NCI-H2227 treated with DMSO at 0.1 percent for 48 hours (cell line): ENCODE data around the gene CFAP46.
"Not testable (repeated sequence)": the region's sequence is repeated elsewhere in the genome, so short reads cannot be mapped to it uniquely, and the experiment has no call there.

Experiments used
- DNase-seq: peaks from one replicate; lab custom pipeline; 2025; lab: John Stamatoyannopoulos, UW

CFAP46 gene

DNA sequence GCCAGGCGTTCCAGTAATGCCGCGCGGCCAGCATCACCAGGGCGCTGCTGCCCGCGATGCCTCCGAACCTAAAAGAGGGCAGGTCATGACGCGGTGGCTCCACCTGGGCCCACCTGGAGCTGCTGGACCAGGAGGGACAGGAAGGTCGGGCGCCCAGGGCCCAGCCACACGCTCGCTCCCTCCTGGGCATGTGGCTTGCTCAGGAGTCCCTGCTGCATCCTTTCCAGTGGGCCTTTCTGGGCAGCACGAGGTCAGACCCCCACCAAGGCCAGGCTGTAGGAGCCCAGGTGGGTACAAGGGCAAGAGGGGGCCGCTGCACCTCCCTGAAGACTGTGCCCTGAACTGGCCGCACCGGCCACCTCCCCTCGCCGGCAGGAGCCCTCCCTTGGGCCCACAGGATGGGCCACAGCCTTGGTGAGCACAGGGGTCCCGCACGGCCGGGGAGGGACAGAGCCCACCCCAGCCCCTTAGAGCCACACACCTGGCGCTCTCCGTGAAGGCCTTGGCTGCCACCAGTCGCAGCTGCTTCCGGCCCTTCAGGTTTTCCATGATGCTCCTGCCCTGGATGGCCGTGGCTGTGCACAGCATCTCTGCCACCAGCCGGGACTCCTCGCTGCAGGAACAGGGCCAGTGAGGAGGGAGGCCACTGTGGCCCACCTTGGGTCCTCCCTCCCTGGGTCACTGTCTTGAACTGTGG lies 43.2 kb downstream of the CFAP46 start:
- no peak for DNase-seq

DNA sequence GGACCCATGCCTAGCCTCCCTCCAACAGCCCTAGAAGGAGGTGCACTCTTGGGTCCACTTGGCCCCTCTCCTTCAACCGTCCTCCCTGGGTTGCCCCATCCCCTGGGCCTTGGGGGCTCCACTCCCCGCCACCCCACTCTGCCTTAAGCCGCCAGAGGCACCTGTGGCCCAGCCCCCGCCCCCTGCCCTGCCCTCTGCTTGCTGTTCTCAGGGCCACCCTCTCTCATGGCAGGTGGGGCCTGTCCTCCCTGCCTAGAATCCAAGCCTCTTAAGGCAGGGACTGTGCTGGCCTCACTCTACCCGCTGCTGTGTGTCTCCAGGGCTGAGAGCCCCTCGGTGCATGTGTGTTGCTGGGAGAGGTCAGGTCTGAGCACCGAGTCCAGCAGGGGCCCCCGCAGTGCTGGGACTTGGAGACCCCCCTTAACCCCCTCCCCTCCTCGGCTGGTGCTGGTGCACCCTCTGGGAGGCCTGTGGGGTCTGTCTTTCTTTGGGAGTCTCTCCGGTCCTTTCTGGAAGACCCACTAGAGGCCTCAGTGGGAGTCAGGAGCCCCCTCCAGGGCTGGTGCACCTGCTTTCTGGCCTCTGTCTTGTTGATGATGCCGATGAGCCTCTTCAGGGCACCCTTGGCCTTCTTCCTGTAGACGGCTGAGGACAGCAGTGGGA lies 43.8 kb downstream of the CFAP46 start:
- DNase-seq, result no peak

DNA sequence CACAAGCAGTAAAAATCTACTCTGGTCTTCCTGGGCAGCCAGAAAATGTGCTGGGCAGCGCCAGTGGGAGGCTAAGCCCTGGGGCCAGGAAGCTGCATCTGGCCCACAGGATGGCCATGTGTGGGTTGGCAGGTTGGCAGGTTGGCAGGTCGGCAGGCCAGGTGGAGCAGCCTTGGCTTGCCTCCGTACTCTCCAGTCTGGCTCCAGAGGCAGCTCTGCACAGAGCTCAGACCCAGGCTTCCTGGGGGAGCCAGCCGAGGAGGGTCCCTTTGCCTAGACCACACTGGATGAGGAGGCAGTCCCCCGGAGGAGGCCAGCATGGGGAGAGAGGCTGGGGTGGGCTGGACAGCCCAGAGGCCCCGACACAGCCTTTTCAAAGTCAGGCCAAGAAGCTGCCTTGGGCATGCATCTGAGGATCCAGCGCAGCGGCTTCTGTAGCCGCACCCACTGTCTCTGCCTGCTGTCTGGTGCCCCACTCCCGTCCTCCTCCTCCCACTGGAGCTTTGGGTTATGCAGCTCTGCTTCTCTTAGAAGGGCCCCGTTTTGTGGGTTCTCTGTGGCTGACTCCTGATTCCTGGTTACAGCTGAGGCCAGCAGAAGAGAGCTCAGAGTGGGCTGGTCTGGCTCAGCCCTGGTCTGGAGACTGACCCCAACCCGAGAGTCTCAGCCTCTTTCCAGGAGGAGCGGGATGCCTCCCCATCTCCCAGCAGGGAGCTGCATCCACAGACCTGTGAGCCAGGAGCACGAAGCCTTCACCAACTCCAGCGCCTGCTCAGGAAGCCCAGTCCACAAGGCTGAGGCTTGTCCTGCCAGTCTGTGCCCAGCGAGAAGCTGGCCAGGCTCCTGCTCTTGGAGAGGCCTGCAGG lies 44.6 kb downstream of the CFAP46 start:
- no peak for DNase-seq

DNA sequence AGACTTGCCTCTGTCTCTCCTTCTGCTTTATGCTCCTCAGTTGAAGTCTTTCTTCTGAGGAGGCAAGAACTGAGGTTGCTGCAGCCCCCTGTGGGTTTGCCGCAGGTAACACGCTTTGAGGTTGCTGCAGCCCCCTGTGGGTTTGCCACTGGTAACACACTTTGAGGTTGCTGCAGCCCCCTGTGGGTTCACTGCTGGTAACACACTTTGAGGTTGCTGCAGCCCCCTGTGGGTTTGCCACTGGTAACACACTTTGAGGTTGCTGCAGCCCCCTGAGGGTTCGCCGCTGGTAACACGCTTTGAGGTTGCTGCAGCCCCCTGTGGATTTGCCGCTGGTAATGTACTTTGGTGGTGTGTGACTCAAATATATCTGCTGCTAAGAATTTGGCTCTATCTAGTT lies 48.6 kb downstream of the CFAP46 start:
- not testable (repeated sequence) for DNase-seq

DNA sequence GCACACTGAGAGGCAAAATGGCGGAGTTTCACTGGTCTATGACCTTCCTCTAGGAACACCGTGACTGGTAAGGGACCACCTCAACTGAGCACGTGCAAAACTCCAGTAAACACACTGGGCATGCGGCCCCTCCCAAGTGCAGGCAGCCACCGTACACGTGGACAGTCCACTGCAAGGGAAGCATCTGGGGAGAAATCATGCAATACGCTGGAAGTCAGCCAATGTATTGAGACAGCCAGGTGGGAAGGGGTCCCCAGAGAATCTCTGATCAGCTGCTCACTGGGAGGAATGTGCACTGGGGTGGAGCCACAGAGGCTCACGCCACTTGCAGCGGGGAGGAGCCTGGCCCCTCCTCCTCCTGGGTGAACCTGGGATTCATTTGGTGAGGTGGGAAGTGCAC lies 49.3 kb downstream of the CFAP46 start:
- DNase-seq, result no peak

DNA sequence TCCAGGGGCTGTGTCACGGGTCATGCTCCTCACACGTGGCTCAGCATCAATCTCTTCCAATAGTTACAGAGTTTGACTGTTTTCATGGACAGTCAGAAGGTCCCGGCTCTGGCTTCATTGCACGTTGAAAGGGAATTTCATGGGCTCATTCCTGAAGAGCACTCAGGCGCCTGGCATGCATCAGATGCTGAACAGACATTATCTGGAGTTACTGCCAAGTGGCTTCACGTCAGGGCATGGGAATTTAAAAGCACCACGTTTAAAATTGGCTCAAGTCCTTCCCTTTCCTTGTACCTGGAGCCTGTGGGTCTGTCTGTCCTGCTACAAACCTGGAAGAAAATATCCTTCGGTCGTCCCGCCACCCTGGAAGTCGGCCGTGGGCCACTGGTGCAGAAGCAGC lies 50.4 kb downstream of the CFAP46 start:
- DNase-seq, result no peak

DNA sequence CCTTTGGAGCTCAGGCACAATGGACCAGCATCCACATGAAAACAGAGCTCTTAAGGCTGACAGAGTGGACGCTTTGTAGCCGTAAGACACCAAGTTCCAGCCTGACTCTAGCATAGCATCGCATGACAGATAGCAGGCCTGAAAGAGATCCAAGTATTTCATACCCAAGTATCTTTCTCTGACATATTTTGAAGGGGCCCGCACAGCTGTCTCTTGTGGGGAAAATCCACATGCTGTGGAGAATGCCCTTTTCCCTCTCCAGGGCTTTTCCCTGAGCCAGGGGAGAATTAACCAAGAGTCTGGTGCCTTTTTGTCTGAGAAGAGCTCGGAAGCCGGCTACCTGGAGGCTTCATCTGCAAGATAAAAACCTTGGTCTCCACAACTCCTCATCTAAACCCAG lies 51.0 kb downstream of the CFAP46 start:
- DNase-seq, result no peak

DNA sequence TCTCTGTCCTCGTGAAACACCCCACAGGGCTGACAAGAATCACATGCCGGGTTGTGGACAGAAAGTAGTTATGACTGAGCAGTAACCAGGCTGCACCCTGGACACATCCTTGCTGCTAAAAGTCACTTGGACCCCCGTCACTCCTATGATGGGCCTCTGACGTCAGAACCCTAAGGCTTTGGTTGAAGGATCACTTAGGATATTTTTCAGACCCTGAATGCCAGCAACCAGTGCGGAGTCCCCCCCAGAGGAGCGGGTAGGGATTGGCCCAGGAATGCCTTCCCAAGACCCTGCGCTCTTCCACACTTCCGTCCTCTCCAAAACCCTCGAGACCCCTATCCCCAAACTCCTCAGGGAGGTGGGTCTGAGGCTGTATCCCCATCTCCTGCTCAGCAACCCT lies 52.1 kb downstream of the CFAP46 start:
- no peak for DNase-seq

DNA sequence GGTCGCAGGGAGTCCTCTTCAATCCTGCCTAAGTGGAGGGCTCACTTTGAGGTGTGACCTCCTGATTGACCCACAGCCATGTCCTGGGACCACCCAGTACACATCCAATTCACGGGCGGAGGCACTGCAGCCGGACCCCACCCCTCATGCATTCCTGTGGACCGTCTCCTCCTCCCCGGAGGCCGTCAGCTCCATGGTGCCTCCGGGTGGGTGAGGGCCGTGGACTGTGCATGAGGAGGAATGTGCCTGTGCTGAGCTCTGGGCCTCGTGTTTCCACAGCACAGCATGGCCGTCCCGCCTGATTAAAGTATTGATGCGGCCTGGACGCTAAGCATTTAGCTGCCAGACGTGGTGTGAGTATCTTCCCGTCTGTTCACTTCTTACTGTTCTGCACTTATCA lies 52.8 kb downstream of the CFAP46 start:
- no peak for DNase-seq

DNA sequence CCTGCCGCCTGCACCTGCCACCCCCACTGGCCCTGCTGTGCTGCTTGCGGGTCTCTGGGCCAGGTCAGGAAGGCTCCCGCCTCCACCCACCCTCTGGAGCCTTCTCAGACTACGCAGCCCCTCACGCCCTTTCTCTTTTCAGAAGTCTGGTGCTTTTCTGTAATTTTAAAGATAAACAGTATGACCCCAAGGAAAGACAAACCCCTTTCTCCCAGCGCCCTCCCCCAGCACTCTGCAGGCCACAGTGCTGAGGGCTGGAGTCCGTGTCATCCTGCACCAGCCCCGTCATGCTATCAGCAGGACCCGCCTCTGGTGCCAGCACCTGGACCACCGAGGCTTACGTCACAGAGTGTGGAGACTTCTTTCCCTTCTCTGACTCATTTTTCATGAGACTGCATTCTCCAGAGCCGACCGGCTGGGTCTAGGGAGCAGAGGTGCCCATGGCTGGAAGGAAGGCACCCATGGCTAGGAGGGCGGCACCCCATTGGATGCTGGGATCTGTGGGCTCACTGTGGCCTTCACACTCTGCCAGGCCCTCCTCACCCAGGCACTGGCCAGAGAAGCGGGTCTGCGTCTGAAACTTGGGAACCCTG lies 53.4 kb downstream of the CFAP46 start:
- DNase-seq, result no peak

DNA sequence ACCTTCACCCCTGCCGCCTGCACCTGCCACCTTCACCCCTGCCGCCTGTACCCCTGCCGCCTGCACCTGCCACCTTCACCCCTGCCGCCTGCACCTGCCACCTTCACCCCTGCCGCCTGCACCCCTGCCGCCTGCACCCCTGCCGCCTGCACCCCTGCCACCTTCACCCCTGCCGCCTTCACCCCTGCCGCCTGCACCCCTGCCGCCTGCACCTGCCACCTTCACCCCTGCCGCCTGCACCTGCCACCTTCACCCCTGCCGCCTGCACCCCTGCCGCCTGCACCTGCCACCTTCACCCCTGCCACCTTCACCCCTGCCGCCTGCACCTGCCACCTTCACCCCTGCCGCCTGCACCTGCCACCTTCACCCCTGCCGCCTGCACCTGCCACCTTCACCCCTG lies 53.9 kb downstream of the CFAP46 start:
- not testable (repeated sequence) for DNase-seq

DNA sequence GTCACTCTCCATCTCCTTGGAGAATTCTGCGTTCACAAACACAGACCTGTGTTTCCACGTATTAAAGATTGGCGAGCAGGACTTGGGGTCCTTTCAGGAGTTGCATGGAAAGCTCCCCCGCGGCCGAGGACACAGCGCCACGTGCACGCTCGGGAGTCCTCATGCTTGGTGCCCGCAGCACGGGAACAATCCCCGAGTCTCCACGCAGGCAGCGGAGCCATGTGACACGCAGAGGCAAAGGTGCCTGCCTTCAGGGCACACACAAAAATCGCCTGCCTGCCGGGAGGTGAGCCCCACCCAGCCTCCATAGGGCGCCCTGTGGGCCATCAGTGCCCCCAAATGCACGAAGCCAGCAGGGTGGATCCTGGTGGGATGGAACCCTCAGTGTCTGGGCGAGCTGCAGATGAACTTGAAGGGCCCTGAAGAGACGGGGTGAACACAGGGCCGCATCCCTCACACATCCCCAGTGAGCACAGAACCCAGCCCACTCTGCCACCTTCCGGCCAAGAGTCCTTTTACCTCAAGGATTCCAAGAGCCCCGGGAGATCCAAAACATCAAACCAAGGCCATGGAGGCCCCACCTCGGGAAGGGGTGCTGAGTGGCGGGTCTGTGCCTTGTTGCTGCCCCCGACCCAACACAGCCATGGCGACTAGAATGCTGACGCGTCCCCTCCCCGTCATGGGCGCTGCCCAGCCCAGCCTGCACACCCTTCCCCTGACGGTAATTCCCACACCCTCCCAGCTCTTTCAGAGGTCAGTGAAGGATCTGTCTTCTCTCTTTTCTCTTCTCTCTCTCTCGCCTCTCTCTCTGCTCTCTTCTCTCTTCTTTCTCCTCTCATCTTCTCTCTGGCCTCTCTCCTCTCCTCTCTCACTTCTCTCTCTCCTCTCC lies 55.9 kb downstream of the CFAP46 start:
- DNase-seq, result no peak

DNA sequence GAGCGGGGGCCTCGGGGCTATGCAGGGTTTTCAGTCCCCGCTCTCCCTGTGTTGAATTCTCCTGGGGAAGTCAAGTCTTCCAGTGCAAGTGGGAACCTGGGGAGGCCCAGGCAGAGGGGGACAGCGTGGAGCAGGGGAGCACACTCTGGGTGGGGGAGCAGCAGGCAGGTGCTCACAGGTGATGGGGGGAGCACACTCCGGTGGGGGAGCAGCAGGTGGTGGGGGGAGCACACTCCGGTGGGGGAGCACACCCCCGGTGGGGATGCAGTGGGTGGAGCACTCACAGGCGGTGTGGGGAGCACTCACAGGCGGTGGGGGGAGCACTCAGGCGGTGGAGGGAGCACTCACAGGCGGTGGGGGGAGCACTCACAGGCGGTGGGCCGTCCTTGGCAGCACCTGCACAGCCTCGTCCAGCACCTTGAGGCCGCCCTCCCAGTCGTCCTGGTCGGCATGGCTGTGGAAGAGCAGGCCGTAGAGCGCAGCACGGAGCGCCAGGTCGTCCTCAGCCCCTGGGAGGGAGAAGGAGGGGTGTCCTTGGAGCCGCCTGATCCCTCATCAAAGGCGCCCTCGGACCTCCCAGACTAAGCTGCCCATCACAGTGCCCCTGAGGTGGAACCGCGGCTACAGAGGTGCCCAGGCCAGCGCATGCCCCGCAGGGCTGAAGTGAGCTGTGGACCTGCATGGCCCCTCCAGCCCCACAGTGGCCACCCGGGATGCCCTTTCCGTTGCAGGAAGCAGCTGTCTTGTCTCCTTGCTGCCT lies 56.7 kb downstream of the CFAP46 start:
- no peak for DNase-seq

DNA sequence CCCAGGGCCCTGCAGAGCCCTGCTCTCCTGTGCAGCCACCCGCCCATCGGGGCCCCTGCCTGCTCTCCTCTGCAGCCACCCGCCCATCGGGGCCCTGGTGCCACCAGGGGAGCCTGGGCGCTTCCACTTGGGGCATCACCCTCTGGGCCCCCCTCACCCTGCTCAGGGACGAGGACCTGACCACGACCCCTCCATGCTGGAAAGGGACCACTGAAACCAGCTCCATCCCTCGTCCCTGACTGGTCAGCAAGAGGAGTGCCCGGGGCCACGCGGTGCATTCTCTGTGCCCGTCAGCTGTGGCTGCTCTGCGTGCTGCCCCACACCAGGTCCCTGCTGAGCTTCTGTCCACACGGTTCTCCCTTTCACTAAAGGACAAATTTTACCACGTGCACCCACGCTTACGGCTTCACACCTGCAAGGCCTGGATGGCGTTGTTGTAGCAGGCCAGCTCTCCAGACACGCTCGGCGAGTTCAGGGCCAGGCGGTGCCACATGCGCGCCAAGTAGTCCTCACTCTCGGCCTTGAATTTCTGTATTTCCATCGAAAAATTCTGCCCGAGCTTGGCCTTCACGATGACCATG lies 57.6 kb downstream of the CFAP46 start:
- DNase-seq, result no peak

DNA sequence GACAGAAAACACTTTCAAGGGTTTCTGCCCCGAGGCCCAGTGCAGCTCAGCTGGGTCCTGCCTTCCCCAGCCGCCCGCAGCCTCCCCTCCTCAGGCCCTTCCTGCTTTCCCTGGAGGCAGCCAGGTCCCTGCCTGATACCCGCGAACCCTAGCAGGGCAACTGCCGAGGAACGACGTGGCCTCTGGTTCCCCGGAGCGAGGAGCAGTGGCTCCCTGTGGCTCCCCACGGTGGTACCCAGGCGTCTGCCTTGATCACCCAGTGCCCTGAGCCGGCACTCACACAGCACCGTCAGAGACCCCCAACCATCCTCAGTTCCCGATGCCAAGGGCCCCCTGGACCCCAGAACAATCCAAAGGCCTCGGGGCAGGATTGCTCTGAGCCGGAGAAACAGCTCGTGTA lies 58.3 kb downstream of the CFAP46 start:
- DNase-seq, result no peak

DNA sequence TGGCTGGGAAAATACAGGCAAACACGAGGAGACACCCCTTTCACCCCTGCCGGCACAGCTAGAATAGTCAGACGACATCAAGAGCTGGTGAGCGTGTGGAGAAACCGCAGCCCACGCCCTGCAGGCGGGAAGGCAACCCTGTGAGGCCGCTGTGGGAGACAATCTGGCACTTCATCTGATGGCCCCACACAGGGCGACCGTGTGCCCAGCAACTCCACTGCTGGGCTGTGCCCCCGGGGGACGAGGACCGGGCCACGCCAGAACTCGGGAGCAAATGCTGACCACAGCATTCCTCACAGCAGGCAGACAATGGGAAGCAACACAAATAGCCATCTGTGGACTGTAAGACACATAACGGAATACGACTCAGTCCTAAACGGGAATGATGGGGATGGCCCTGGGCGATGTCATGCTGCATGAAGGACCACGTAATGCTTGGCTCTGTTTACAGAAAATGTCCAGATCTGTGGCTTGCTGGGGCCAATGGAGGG lies 58.9 kb downstream of the CFAP46 start:
- DNase-seq, result no peak

DNA sequence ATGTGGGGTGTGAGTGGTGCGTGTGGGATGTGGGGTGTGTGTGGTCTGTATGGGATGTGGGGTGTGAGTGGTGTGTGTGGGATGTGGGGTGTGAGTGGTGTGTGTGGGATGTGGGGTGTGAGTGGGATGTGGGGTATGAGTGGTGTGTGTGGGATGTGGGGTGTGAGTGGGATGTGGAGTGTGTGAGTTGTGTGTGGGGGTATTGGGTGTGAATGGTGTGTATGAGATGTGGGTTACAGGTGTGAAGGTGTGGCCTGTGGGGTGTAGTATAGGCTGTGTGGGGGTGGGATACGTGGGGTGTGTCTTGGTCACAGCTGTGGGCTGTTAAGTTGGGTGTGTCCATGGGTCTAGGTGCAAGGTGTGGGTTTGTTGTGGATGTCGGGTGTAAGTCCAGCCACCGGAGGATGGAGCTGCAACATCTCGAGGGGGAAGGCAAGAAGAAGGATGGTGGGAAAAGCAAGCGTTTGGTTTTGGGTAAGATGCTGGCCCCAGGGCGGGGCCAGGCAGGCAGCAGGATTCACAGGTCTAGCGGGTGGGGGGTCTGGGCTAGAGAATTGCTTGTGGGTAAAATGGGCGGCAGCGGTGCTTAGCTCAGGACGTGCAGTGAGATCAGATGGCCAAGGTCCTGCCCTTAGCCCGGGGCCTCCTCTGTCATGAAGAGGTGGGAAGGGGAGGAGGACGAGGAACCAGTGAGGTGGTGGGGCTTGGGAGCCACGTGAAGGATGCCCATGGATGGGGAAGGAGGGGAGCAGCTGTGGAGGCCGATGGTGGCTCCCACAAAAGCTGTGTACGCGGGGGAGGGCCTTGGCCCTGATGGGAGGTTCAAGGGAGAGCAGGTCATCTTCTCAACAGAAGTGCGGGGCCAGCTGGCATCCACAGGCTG lies 60.1 kb downstream of the CFAP46 start:
- DNase-seq, result no peak

DNA sequence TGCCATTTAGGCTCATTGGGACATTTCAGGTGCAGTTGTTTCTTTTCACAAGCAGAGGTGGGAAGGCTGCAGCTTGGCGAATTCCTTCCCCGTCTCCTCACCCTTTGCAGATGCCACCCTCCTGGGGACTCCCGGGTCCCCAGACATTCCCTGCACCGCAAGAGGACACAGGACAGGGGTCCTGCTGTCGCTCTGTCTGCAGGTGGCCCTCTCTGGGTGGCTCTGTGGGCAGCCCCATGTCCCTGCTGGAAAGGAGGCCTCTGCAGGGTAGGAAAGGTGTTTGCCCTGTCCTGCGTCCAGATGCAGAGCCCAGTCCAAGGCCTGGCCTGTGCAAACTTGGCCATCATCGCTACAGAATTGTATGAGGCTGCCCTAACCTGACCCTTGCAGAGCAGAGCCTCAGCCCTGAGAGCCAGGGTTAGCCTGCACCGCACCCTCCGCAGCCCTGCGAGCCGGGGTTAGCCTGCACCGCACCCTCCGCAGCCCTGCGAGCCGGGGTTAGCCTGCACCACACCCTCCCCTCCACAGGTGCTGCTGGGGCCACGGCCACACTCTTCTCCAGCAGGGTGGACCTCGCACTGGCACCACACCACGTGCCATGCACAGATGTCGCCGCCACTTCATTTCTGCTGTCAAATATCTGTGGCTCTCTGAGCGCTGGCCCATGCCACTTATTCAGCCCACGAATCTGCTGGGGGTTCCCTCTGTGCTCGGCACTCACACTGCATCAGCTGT lies 61.0 kb downstream of the CFAP46 start:
- DNase-seq, result no peak
